Sigmoid colon (tissue), 7 donors: Measurements from ENCODE around the gene DNAH10. TPM values are rescaled to one million over a fixed set of nuclear protein-coding genes. Genes with fewer than 3 reads are reported as not detected.

Experiments used
- DNase-seq: peaks from one replicate; pipeline ENCODE4 v3.0.0-alpha.2; 2019
- H3K27ac ChIP-seq, 4 donors: fragments of 200-600 bp; sonication (generic); one replicate each; pipeline ENCODE4 v1.5.1; 2016 to 2019; ENCODE audit warnings: mild to moderate bottlenecking in 1 of 4
- H3K27me3 ChIP-seq, 3 donors: fragments of 200-600 bp; sonication (generic); one replicate each; pipeline ENCODE4 v1.5.1; 2019; ENCODE audit warnings: mild to moderate bottlenecking in 1 of 3
- H3K36me3 ChIP-seq, 4 donors: fragments of 200-600 bp; sonication (generic); one replicate each; pipeline ENCODE4 v1.5.1; 2016 to 2019
- H3K4me1 ChIP-seq, 4 donors: fragments of 200-600 bp; sonication (generic); one replicate each; pipeline ENCODE4 v1.5.1; 2017 to 2019
- H3K4me3 ChIP-seq, 4 donors: fragments of 200-600 bp; sonication (generic); one replicate each; pipeline ENCODE4 v1.5.1; 2017 to 2019; ENCODE audit warnings: mild to moderate bottlenecking in 2 of 4, moderate library complexity in 1 of 4
- H3K9me3 ChIP-seq, 4 donors: fragments of 200-600 bp in 3 of 4; sonication (generic) in 3 of 4; one replicate each; pipeline versions ENCODE4 v1.5.1 to v1.6.1; 2013 to 2019
- CTCF ChIP-seq, 4 experiments: fragments of 450-650 bp in 3 of 4; fragments of 200-600 bp in 1 of 4; IDR thresholded peaks; one replicate each; pipeline ENCODE4 v1.5.1; 2016 to 2019; ENCODE audit warnings: antibody characterized with exemption in 4 of 4, mild to moderate bottlenecking in 3 of 4, moderate library complexity in 2 of 4
- EP300 ChIP-seq, 4 donors: sonication (generic); formaldehyde crosslinking; IDR thresholded peaks; one replicate each; pipeline ENCODE4 v1.6.1; 2017; ENCODE audit warnings: antibody characterized with exemption in 4 of 4
- POLR2A ChIP-seq, 2 donors: fragments of 450-650 bp; IDR thresholded peaks; one replicate each; pipeline ENCODE4 v1.6.1; 2016; ENCODE audit warnings: antibody characterized with exemption in 2 of 2, mild to moderate bottlenecking in 2 of 2, moderate library complexity in 2 of 2
- POLR2AphosphoS5 ChIP-seq, 4 donors: sonication (generic); formaldehyde crosslinking; IDR thresholded peaks; one replicate each; pipeline ENCODE4 v1.6.1; 2017; ENCODE audit warnings: antibody characterized with exemption in 4 of 4
- WGBS, 2 donors: extraction: QIAGEN DNeasy Blood & Tissue Kit; methylation state at CpG; one replicate each; pipeline ENCODE4 v1.1.7; 2013; 5-methylcytosine and 5-hydroxymethylcytosine counted together
- intact Hi-C: fragments of 100-400 bp; cut with DNase I; formaldehyde crosslinking; loops from one replicate; pipeline ENCODE4 v1.15.1; 2023
- polyA plus RNA-seq, 3 donors: library from polyadenylated mRNA; stranded (reverse); fragments of 200-250 nt; gene quantifications; one replicate each; pipeline ENCODE4 v1.2.3, GENCODE V29; 2013
- small RNA-seq, 3 donors: library from RNA; depleted of rRNA; stranded (forward); fragments of <200 nt; gene quantifications; one replicate each; pipeline ENCODE3, GENCODE V24; 2016
- total RNA-seq, 4 donors: library from RNA; depleted of rRNA; stranded (reverse); fragments of >200 nt; gene quantifications; one replicate each; pipeline ENCODE4 v1.1.0, GENCODE V29; 2016
- donor health status: healthy with polysubstance abuse.
- donor health status: Bipolar disorder and iron deficiency.
- donor health status: healthy.

The DNAH10 gene
- total and polyA plus RNA-seq, 7 donors, result under 0.01 to 0.29 (median 0.16) TPM; not detected in 4

GRCh38 chr12:123984903-123985302, 222.8 kb downstream of the DNAH10 start:
- intact Hi-C loops, result loop anchor here (5.0 kb wide), 1 partner anchor 78 kb away; no protein-coding TSS in a partner anchor
- no peak for DNase-seq
- Histone ChIP-seq H3K9me3 (no peaks in the 10 kb centered on the region), H3K4me1 (peaks cover 0 to 11% (median 5%) of the 10 kb centered on the region in 4 donors), H3K27me3 (no peaks in the 10 kb centered on the region), H3K4me3 (no peak overlapping the region), H3K36me3 (peaks cover 0 to 30% (median 8%) of the 10 kb centered on the region in 4 donors), H3K27ac (no peak overlapping the region)
- TF ChIP-seq POLR2A (IDR thresholded peaks at IDR 0.05) (no peak), POLR2AphosphoS5 (IDR thresholded peaks at IDR 0.05) (no peak), CTCF (IDR thresholded peaks at IDR 0.05) (no peak), EP300 (IDR thresholded peaks at IDR 0.05) (no peak)
- WGBS, 2 donors, result 84% methylated on average over 4 of the region's 4 CpGs

Small RNA genes lying within 50 kb of the gene (small RNA-seq; reads per million reads assigned to genes)
- gene AC068790.4 (0 reads per million in 3 donors), gene AC068790.6 (0 reads per million in 3 donors)

Other genes starting within 250 kb of the DNAH10 start
- 10 to 100 TPM; 12.1 to 30.5 (median 18.3) TPM for gene RILPL1, start 228.6 kb upstream of the DNAH10 start, total RNA-seq
- 1 to 10 TPM; 1.4 to 4.2 (median 3.0) TPM for gene RILPL1, start 228.6 kb upstream of the DNAH10 start, polyA plus RNA-seq
- gene TMED2, start 177.7 kb upstream of the DNAH10 start, total RNA-seq, result 100 to 1,000 TPM; 128 to 161 (median 144) TPM
- gene TMED2, start 177.7 kb upstream of the DNAH10 start, polyA plus RNA-seq, result 100 to 1,000 TPM in 1 of 3 donors, 10 to 100 TPM in 2; 57.1 to 128 (median 58.7) TPM
- gene DDX55, start 160.2 kb upstream of the DNAH10 start, total RNA-seq, result 10 to 100 TPM; 13.6 to 33.0 (median 18.2) TPM
- 10 to 100 TPM in 1 of 3 donors, 1 to 10 TPM in 2; 5.4 to 13.4 (median 6.7) TPM for gene DDX55, start 160.2 kb upstream of the DNAH10 start, polyA plus RNA-seq
- 100 to 1,000 TPM; 102 to 155 (median 109) TPM for gene EIF2B1, start 128.6 kb upstream of the DNAH10 start, total RNA-seq
- gene EIF2B1, start 128.6 kb upstream of the DNAH10 start, polyA plus RNA-seq, result 10 to 100 TPM; 23.1 to 33.2 (median 25.2) TPM
- 10 to 100 TPM; 16.4 to 20.8 (median 19.3) TPM for gene GTF2H3, start 128.5 kb upstream of the DNAH10 start, total RNA-seq
- 10 to 100 TPM in 2 of 3 donors, 1 to 10 TPM in 1; 9.2 to 13.2 (median 10.2) TPM for gene GTF2H3, start 128.5 kb upstream of the DNAH10 start, polyA plus RNA-seq
- gene TCTN2, start 91.2 kb upstream of the DNAH10 start, total RNA-seq, result 10 to 100 TPM in 1 of 4 donors, 1 to 10 TPM in 3; 4.6 to 11.6 (median 8.1) TPM
- 1 to 10 TPM in 2 of 3 donors, under 1 TPM in 1; 0.23 to 3.8 (median 1.2) TPM for gene TCTN2, start 91.2 kb upstream of the DNAH10 start, polyA plus RNA-seq
- 10 to 100 TPM; 13.6 to 21.0 (median 15.4) TPM for gene ATP6V0A2, start 49.9 kb upstream of the DNAH10 start, total RNA-seq
- 1 to 10 TPM; 1.8 to 9.2 (median 3.0) TPM for gene ATP6V0A2, start 49.9 kb upstream of the DNAH10 start, polyA plus RNA-seq
- 10 to 100 TPM; 20.7 to 54.0 (median 29.1) TPM for gene CCDC92, start 210.5 kb downstream of the DNAH10 start, total RNA-seq
- gene CCDC92, start 210.5 kb downstream of the DNAH10 start, polyA plus RNA-seq, result 10 to 100 TPM; 18.5 to 24.0 (median 20.7) TPM
- 10 to 100 TPM; 43.4 to 71.7 (median 57.2) TPM for gene ZNF664, start 210.9 kb downstream of the DNAH10 start, total RNA-seq
- 10 to 100 TPM; 45.0 to 74.0 (median 62.5) TPM for gene ZNF664, start 210.9 kb downstream of the DNAH10 start, polyA plus RNA-seq